Tibial nerve (tissue), 4 donors: ENCODE data around the gene SLC35F2.

Experiments
- CTCF ChIP-seq, 5 experiments: fragments of 200-600 bp in 3 of 5; fragments of 450-650 bp in 2 of 5; sonication (generic) in 3 of 5; IDR thresholded peaks; one replicate each; pipeline ENCODE4 v1.5.1; 2016 to 2019; ENCODE audit warnings: antibody characterized with exemption in 5 of 5, mild to moderate bottlenecking in 3 of 5, moderate library complexity in 2 of 5
- EP300 ChIP-seq, 2 donors: sonication (generic); formaldehyde crosslinking; IDR thresholded peaks; one replicate each; pipeline ENCODE4 v1.6.1; 2017; ENCODE audit warnings: antibody characterized with exemption in 2 of 2, mild to moderate bottlenecking in 1 of 2
- POLR2A ChIP-seq, 2 donors: fragments of 450-650 bp; IDR thresholded peaks; one replicate each; pipeline ENCODE4 v1.6.1; 2017; ENCODE audit warnings: antibody characterized with exemption in 2 of 2, mild to moderate bottlenecking in 2 of 2, moderate library complexity in 2 of 2

GRCh38 chr11:107860688-107861087 lies 2.1 kb upstream of the SLC35F2 start:
- TF ChIP-seq CTCF (IDR thresholded peaks at IDR 0.05) (no peak), POLR2A (IDR thresholded peaks at IDR 0.05) (no peak), EP300 (IDR thresholded peaks at IDR 0.05) (no peak)
